Measurements from ENCODE around the gene SOWAHC. TPM values are rescaled to one million over a fixed set of nuclear protein-coding genes. Genes with fewer than 3 reads are reported as not detected.
A peak's percentile ranks its signal among the peaks of the same experiment; 100 is the strongest.
"Not testable (repeated sequence)": the region's sequence is repeated elsewhere in the genome, so short reads cannot be mapped to it uniquely, and the experiment has no call there.

The SOWAHC gene
- 25.5 TPM for total RNA-seq

- intact Hi-C loops (cut with DNase I) = no loop called here
These were observed at the start of gene SOWAHC, which contains the start of gene SEPTIN10 for GRCh38 chr2:109613922-109614714. Gene SOWAHC (plus strand): TSS chr2:109614364. CDS start chr2:109614490, 126 bp downstream. Gene SEPTIN10 (minus strand): TSS chr2:109613966. CDS start chr2:109613827, 139 bp downstream.

GRCh38 chr2:109575373-109575772 is 38.8 kb upstream of the SOWAHC start:
- Histone ChIP-seq H3K4me1 (no peaks in the 10 kb centered on the region), H3K27me3 (no peaks in the 10 kb centered on the region), H3K27ac (no peak overlapping the region), H3K9me3 (no peaks in the 10 kb centered on the region), H3K4me3 (no peak overlapping the region), H3K36me3 (peaks cover 0 to 5% of the 10 kb centered on the region in 2 donors)
- DNase-seq (ENCODE audit: extremely low spot score in 2 of 2) = no peak
- TF ChIP-seq CTCF (IDR thresholded peaks at IDR 0.05) (no peak), POLR2AphosphoS5 (IDR thresholded peaks at IDR 0.05; ENCODE audit: insufficient read depth in 1 of 2, low read depth in 1 of 2) (no peak), POLR2A (IDR thresholded peaks at IDR 0.05) (no peak)
- intact Hi-C loops (cut with DNase I) = no loop called here

More at GRCh38 chr2:109613922-109614714, at the start of gene SOWAHC, which contains the start of gene SEPTIN10:
- H3K4me1 ChIP-seq = peaks cover 63% of the 10 kb centered on the region
- peak within 1 kb of the TSS; percentile 59 to 69 for H3K4me3 ChIP-seq
- H3K27me3 ChIP-seq = no peaks in the 10 kb centered on the region
- DNase-seq (ENCODE audit: extremely low spot score in 2 of 2) = peak in 1 of 2 donors; percentile 98
- TF ChIP-seq POLR2A (IDR thresholded peaks at IDR 0.05) (peak in 1 of 2 donors; percentile 85), CTCF (IDR thresholded peaks at IDR 0.05) (no peak), POLR2AphosphoS5 (IDR thresholded peaks at IDR 0.05; ENCODE audit: insufficient read depth in 1 of 2, low read depth in 1 of 2) (peak; percentile 86 to 88)
- H3K27ac ChIP-seq = peak within 1 kb of the TSS; percentile 97
- no peaks in the 10 kb centered on the region for H3K36me3 ChIP-seq
- no peaks in the 10 kb centered on the region for H3K9me3 ChIP-seq

- DNase-seq (ENCODE audit: extremely low spot score in 2 of 2); H3K36me3 ChIP-seq; intact Hi-C loops (cut with DNase I); H3K27ac ChIP-seq; H3K27me3 ChIP-seq; H3K4me1 ChIP-seq; H3K9me3 ChIP-seq; H3K4me3 ChIP-seq: not testable (repeated sequence)
These were observed 36.5 kb upstream of the SOWAHC start for GRCh38 chr2:109577630-109578029.

- intact Hi-C loops (cut with DNase I) = no loop called here
- TF ChIP-seq POLR2AphosphoS5 (IDR thresholded peaks at IDR 0.05; ENCODE audit: insufficient read depth in 1 of 2, low read depth in 1 of 2) = no peak
- TF ChIP-seq CTCF (IDR thresholded peaks at IDR 0.05) = no peak
- TF ChIP-seq POLR2A (IDR thresholded peaks at IDR 0.05) = no peak
- Histone ChIP-seq H3K36me3 (no peaks in the 10 kb centered on the region), H3K9me3 (no peaks in the 10 kb centered on the region), H3K4me1 (no peaks in the 10 kb centered on the region), H3K27ac (no peak overlapping the region), H3K27me3 (no peaks in the 10 kb centered on the region), H3K4me3 (no peak overlapping the region)
- DNase-seq (ENCODE audit: extremely low spot score in 2 of 2) = no peak
These were observed 31.0 kb upstream of the SOWAHC start for GRCh38 chr2:109582928-109583895.

GRCh38 chr2:109586687-109587086 is 27.5 kb upstream of the SOWAHC start:
- intact Hi-C loops (cut with DNase I) = no loop called here
- Histone ChIP-seq H3K9me3 (no peaks in the 10 kb centered on the region), H3K27me3 (no peaks in the 10 kb centered on the region), H3K4me3 (no peak overlapping the region), H3K36me3 (peaks cover 0 to 5% of the 10 kb centered on the region in 2 donors), H3K27ac (no peak overlapping the region), H3K4me1 (peaks cover 4% of the 10 kb centered on the region)
- TF ChIP-seq CTCF (IDR thresholded peaks at IDR 0.05) = no peak
- no peak for DNase-seq (ENCODE audit: extremely low spot score in 2 of 2)
